ENCODE results near the gene EMP1.

- TF ChIP-seq POLR2AphosphoS5 (IDR thresholded peaks at IDR 0.05; ENCODE audit: low read depth, low read length) (no peak), POLR2A (IDR thresholded peaks at IDR 0.05; ENCODE audit: low read depth, low read length) (no peak)
These were observed 12.9 kb upstream of the EMP1 start for GRCh38 chr12:13183620-13184019.

Measured in GM12892 (cell line).